ENCODE data around the gene TNFRSF14. TPM values are rescaled to one million over a fixed set of nuclear protein-coding genes. Genes with fewer than 3 reads are reported as not detected.

Gene TNFRSF14
- total and polyA plus RNA-seq, 9 of the 15 experiments (the other 6 are each of a cell fraction or from before 2014, with no cell fraction given) = 0.11 to 2.3 (median 0.68) TPM; not detected in 2

DNA sequence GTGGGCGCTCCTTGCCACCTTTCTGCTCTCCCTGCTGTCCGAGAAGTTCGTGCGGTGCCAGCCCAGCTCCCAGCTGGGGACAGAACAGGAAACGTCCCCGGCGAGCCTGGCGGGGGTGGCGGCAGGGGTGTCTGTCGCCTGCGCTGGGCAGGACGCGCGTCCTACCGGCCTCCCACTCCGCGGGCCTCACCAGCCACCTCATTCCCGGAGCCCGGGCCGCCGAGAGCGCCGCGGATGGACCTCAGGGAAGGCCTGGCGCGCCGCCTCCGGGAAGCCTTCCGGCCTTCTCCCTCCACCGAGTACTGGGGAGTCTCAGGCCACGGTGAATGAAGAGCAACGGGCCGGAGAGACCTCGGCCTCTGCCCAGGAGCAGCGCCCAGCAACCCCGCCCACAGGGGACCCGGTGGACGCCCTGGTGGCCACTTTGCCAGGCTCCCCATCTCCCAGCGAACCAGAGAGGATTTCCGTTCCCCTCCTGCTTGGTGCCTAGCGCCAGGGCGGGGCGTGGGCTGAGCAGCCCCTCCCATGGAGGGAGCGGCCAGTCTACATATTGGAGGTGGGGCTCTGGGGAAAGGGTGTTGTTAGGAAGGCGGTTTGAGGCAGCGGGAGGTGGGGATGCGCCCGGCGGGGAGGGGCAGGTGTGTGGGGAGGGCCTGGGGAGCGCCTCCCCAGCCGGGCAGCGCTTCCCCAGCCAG, 9.5 kb upstream of the TNFRSF14 start (continued):
- TF ChIP-seq RBM22 (IDR thresholded peaks at IDR 0.05; ENCODE audit: low read depth, low read length, poor library complexity, severe bottlenecking) (peak; percentile 25), POLR2AphosphoS5 (IDR thresholded peaks at IDR 0.05; ENCODE audit: control insufficient read depth, insufficient read depth, low read depth, low read length) (no peak), CHD1 (IDR thresholded peaks at IDR 0.05; ENCODE audit: low read length) (peak; percentile 84), TAF7 (tag; IDR thresholded peaks at IDR 0.05) (no peak), ARID4B (CRISPR knock-in tag; IDR thresholded peaks at IDR 0.05) (peak; percentile 64; the same call in 1 of the 2 replicates), ADNP (tag; IDR thresholded peaks at IDR 0.05) (peak; percentile 98), REST (IDR thresholded peaks at IDR 0.05; ENCODE audit: borderline replicate concordance) (peak; percentile 95), REST (CRISPR knock-in tag; IDR thresholded peaks at IDR 0.05; ENCODE audit: low read depth) (0 out of 2 replicates have a peak, but pooled peaks have one; percentile 24), ZNF511 (CRISPR knock-in tag; IDR thresholded peaks at IDR 0.05) (0 out of 2 replicates have a peak, but pooled peaks have one; percentile 61), FIP1L1 (IDR thresholded peaks at IDR 0.05; ENCODE audit: low read depth, low read length, poor library complexity, severe bottlenecking) (no peak), PTBP1 (IDR thresholded peaks at IDR 0.05; ENCODE audit: low read depth, low read length) (peak; percentile 78; the same call in 1 of the 2 replicates), PHB (CRISPR knock-in tag; IDR thresholded peaks at IDR 0.05) (peak; percentile 68; the same call in 1 of the 2 replicates), KHSRP (IDR thresholded peaks at IDR 0.05) (no peak), EGR1 (conservative IDR thresholded peaks at IDR 0.05) (peak; percentile 46), ZNF695 (CRISPR knock-in tag; IDR thresholded peaks at IDR 0.05) (0 out of 2 replicates have a peak, but pooled peaks have one; percentile 25)
